Endothelial cell of umbilical vein (primary cell): ENCODE data around the gene AHRR. TPM values are rescaled to one million over a fixed set of nuclear protein-coding genes. Genes with fewer than 3 reads are reported as not detected.

ENCODE experiments used
- BruUV-seq: library from RNA; stranded (reverse); fragments of 400-500 nt; replicated peaks from 2 replicates; lab custom pipeline; 2021; lab: Mats Ljungman, UMichigan
- CTCF ChIA-PET: fragments of 300-600, 350-600 bp; sonication (Branson Sonifier 250); formaldehyde crosslinking; loops from one replicate; lab custom pipeline; 2021; ENCODE audit warnings: antibody characterized with exemption, inconsistent platforms; lab: Charles Lee
- POLR2A ChIA-PET: fragments of 300-600, 350-600 bp; sonication (Branson Sonifier 250); formaldehyde crosslinking; loops from one replicate; lab custom pipeline; 2021; ENCODE audit warnings: antibody characterized with exemption, inconsistent platforms; lab: Charles Lee
- DNase-seq: peaks from one replicate; pipeline ENCODE4 v3.0.0-alpha.2; 2011; ENCODE audit warnings: low read depth, low spot score
- FAIRE-seq: peaks from 2 replicates; lab custom pipeline; 2011; peaks lifted over from hg19 to GRCh38; lab: Jason Lieb, UNC
- H2AFZ ChIP-seq: 2 replicates; pipeline ENCODE4 v1.6.0; 2012; ENCODE audit warnings: low read depth, low read length, control low read depth, inconsistent platforms
- H3K27ac ChIP-seq: 2 replicates; pipeline ENCODE4 v1.5.1; 2011; ENCODE audit warnings: low read depth, mild to moderate bottlenecking, control low read depth, low read length, moderate library complexity; ENCODE audit not compliant: insufficient read depth
- H3K27me3 ChIP-seq, 2 experiments: 2 replicates each; pipeline versions ENCODE4 v1.6.0 to v1.6.1; 2011; ENCODE audit warnings: low read length in 2 of 2, mixed read lengths in 1 of 2; ENCODE audit not compliant: control insufficient read depth in 2 of 2, insufficient read depth in 2 of 2
- H3K36me3 ChIP-seq, 2 experiments: 2 replicates in 1 of 2; 3 replicates in 1 of 2; pipeline ENCODE4 v1.5.1; 2011; ENCODE audit warnings: low read length in 2 of 2, mild to moderate bottlenecking in 1 of 2, moderate library complexity in 1 of 2; ENCODE audit not compliant: control insufficient read depth in 2 of 2, insufficient read depth in 2 of 2; ENCODE audit errors: extremely low read depth in 1 of 2
- H3K4me1 ChIP-seq: 3 replicates; pipeline ENCODE4 v1.5.1; 2011; ENCODE audit warnings: mild to moderate bottlenecking, low read length; ENCODE audit not compliant: control insufficient read depth, insufficient read depth; ENCODE audit errors: extremely low read depth
- H3K4me2 ChIP-seq: 2 replicates; pipeline ENCODE4 v1.6.1; 2011; ENCODE audit warnings: low read length, control low read depth, mixed read lengths; ENCODE audit not compliant: insufficient read depth
- H3K4me3 ChIP-seq, 3 experiments: fragments of 200-600 bp in 1 of 3; sonication (generic), shearing (Covaris generic) in 1 of 3; replicated peaks in 1 of 3; 2 replicates each; pipeline ENCODE4 v1.5.1; 2011 to 2016; ENCODE audit warnings: control low read depth in 3 of 3, low read length in 3 of 3, mild to moderate bottlenecking in 2 of 3, inconsistent platforms in 1 of 3, low read depth in 1 of 3, moderate library complexity in 1 of 3; ENCODE audit not compliant: insufficient read depth in 1 of 3
- H3K79me2 ChIP-seq: 2 replicates; pipeline ENCODE4 v1.6.0; 2012; ENCODE audit warnings: low read length, inconsistent platforms; ENCODE audit not compliant: control insufficient read depth, insufficient read depth
- H3K9ac ChIP-seq: replicated peaks from 2 replicates; pipeline ENCODE3; 2011; ENCODE audit warnings: low read length, control low read depth; ENCODE audit not compliant: insufficient read depth; ENCODE audit errors: extremely low read depth
- H3K9me1 ChIP-seq: replicated peaks from 3 replicates; pipeline ENCODE4 v1.6.0; 2011; ENCODE audit warnings: mild to moderate bottlenecking, low read length; ENCODE audit not compliant: control insufficient read depth, insufficient read depth; ENCODE audit errors: extremely low read depth
- H3K9me3 ChIP-seq: replicated peaks from 2 replicates; pipeline ENCODE4 v1.5.1; 2012; ENCODE audit warnings: low read length, inconsistent platforms; ENCODE audit not compliant: control insufficient read depth, insufficient read depth
- H4K20me1 ChIP-seq: replicated peaks from 2 replicates; pipeline ENCODE3; 2011; ENCODE audit warnings: mild to moderate bottlenecking, low read length; ENCODE audit not compliant: control insufficient read depth, insufficient read depth; ENCODE audit errors: extremely low read depth
- CTCF ChIP-seq, 2 donors: IDR thresholded peaks; 1 replicate in 1 of 2; 2 replicates in 1 of 2; pipeline ENCODE4 v1.5.1; 2011; ENCODE audit warnings: low read length in 2 of 2, mild to moderate bottlenecking in 2 of 2, moderate library complexity in 2 of 2, control low read depth in 1 of 2, inconsistent platforms in 1 of 2, low read depth in 1 of 2; ENCODE audit not compliant: insufficient read depth in 1 of 2; ENCODE audit errors: extremely low read depth in 1 of 2
- EZH2 ChIP-seq: IDR thresholded peaks from 2 replicates; pipeline ENCODE4 v1.6.1; 2012; ENCODE audit warnings: borderline replicate concordance, low read depth, mild to moderate bottlenecking, moderate library complexity, low read length, inconsistent platforms; ENCODE audit not compliant: severe bottlenecking
- FOS ChIP-seq: IDR thresholded peaks from 2 replicates; pipeline ENCODE4 v1.6.1; 2011; ENCODE audit warnings: mild to moderate bottlenecking, low read length, moderate library complexity, borderline replicate concordance; ENCODE audit not compliant: insufficient read depth
- GATA2 ChIP-seq: IDR thresholded peaks from 2 replicates; pipeline ENCODE4 v1.7.0; 2011; ENCODE audit warnings: low read depth, mild to moderate bottlenecking, moderate library complexity, mixed read lengths, low read length; ENCODE audit not compliant: insufficient read length, insufficient read depth
- JUN ChIP-seq: IDR thresholded peaks from 2 replicates; pipeline ENCODE4 v1.6.1; 2011; ENCODE audit warnings: borderline replicate concordance, low read depth; ENCODE audit not compliant: insufficient read length, insufficient read depth
- MYC ChIP-seq: IDR thresholded peaks from one replicate; pipeline ENCODE4 v1.6.1; 2011; ENCODE audit warnings: mild to moderate bottlenecking, low read depth, low read length
- POLR2A ChIP-seq: IDR thresholded peaks from 2 replicates; pipeline ENCODE4 v1.6.1; 2012; ENCODE audit warnings: low read depth, mild to moderate bottlenecking, control low read depth, low read length
- POLR2AphosphoS5 ChIP-seq: IDR thresholded peaks from 2 replicates; pipeline ENCODE4 v1.6.1; 2012; ENCODE audit warnings: low read depth, mild to moderate bottlenecking, control low read depth, low read length, moderate library complexity; ENCODE audit not compliant: insufficient read depth
- dilution Hi-C: fragments of 300-500 bp; cut with MboI; formaldehyde crosslinking; loops from one replicate; pipeline ENCODE4 v1.15.0; 2019; ENCODE audit warnings: low sequenced_read_pairs; ENCODE audit not compliant: extremely low pct_ligation_motif_present
- intact Hi-C: fragments of 100-400 bp; cut with micrococcal nuclease; formaldehyde crosslinking; loops from one replicate; pipeline ENCODE4 v1.10.0; 2022
- polyA plus RNA-seq, 4 experiments: library from polyadenylated mRNA; depleted of rRNA in 3 of 4; stranded (reverse) in 3 of 4; unstranded in 1 of 4; fragments of >200 nt; gene quantifications; 2 replicates each; pipeline versions ENCODE4 v1.2.1 to v1.2.3, GENCODE V29; 2011 to 2012; ENCODE audit warnings: missing spikeins in 1 of 4
- total RNA-seq: library from RNA; stranded (reverse); gene quantifications from 2 replicates; pipeline ENCODE4 v1.2.3, GENCODE V29; 2021
- TF ChIP-seq, protein P1 (sequence below): IDR thresholded peaks from 2 replicates; pipeline ENCODE4 v1.6.1; 2011; ENCODE audit not compliant: insufficient read depth, insufficient read length

The AHRR gene
- total and polyA plus RNA-seq, 2 donors (not counting 3 experiments of a cell fraction or from before 2014, with no cell fraction given), result 3.1 to 7.3 TPM

DNA sequence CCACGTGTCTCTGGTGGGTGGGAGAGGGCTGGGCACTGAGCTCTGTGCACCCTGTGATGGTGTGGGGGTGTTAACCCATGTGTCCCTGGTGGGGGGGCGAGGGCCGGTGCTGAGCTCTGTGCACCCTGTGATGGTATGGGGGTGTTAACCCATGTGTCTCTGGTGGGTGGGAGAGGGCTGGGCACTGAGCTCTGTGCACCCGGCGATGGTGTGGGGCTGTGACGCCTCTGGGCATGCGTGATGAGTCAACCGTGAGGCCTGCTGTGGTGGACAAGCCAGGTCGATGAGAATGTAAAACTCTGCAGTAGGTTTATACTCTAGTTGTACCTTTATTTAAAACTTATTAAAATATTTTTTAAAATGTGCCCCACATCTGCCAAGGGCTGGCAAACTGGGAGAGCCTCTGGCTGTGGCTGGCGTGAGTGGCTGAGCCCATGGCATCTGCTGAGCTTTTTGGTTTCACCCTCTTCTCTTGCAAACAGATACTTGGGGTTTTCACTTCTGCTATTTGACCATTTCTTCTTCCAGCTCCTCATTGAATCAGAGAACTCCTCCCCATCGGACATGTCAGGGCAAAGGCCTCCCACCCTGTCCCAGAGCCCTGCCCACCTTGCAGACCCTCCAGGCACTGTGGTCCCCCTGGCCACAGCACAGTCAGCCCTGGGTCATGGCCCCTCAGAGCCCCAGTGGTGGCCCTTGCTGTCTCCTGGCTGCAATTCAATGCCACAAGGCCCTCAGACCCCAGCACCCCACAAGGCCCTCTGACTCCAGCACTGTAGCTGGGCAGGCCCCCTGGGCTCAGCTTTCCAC is 103.0 kb downstream of the AHRR start:
- ChIA-PET POLR2A (no interaction called here), CTCF (interaction anchor here (1.5 to 1.9 kb wide), 5 partner anchors 53 to 236 kb away, joined by 3 to 39 read pairs (median 12); partner anchors contain the start of gene AHRR)
- Histone ChIP-seq H3K36me3 (no peaks in the 10 kb centered on the region), H3K79me2 (no peaks in the 10 kb centered on the region), H3K4me2 (no peak overlapping the region), H3K27me3 (no peaks in the 10 kb centered on the region), H3K4me1 (no peaks in the 10 kb centered on the region), H3K9ac (no peak overlapping the region), H3K4me3 (no peak overlapping the region), H3K9me1 (no peaks in the 10 kb centered on the region), H3K27ac (no peak overlapping the region), H4K20me1 (no peaks in the 10 kb centered on the region), H2AFZ (no peak overlapping the region), H3K9me3 (no peaks in the 10 kb centered on the region)
- intact Hi-C loops, result no loop called here
- FAIRE-seq (no peak), DNase-seq (no peak)
- TF ChIP-seq, protein P1, sequence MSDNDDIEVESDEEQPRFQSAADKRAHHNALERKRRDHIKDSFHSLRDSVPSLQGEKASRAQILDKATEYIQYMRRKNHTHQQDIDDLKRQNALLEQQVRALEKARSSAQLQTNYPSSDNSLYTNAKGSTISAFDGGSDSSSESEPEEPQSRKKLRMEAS, result no peak
- TF ChIP-seq POLR2A, result no peak
- TF ChIP-seq FOS, result no peak
- no peak for TF ChIP-seq GATA2
- TF ChIP-seq JUN, result no peak
- no peak for TF ChIP-seq MYC
- TF ChIP-seq POLR2AphosphoS5, result no peak
- TF ChIP-seq EZH2, result no peak
- no peak for TF ChIP-seq CTCF (IDR thresholded peaks at IDR 0.05; ENCODE audit: extremely low read depth in 1 of 2, insufficient read depth in 1 of 2, low read depth in 1 of 2, low read length in 2 of 2)
- dilution Hi-C loops, result no loop called here
- no TSS peak for BruUV-seq
